Tibial nerve (tissue), 4 donors: Measurements from ENCODE around the gene POGLUT2. TPM values are rescaled to one million over a fixed set of nuclear protein-coding genes. Genes with fewer than 3 reads are reported as not detected.

ENCODE experiments used
- DNase-seq, 2 donors: peaks; one replicate each; pipeline ENCODE4 v3.0.0-alpha.2; 2019; ENCODE audit warnings: low spot score in 2 of 2
- H3K27ac ChIP-seq, 4 donors: fragments of 200-600 bp; sonication (generic) in 3 of 4; one replicate each; pipeline ENCODE4 v1.5.1; 2017 to 2019; ENCODE audit warnings: mild to moderate bottlenecking in 1 of 4
- H3K27me3 ChIP-seq, 2 donors: fragments of 200-600 bp; sonication (generic) in 1 of 2; one replicate each; pipeline versions ENCODE4 v1.5.1 to v1.6.0; 2017 to 2019
- H3K36me3 ChIP-seq, 3 donors: fragments of 200-600 bp; sonication (generic); one replicate each; pipeline ENCODE4 v1.5.1; 2018 to 2019
- H3K4me1 ChIP-seq, 4 donors: fragments of 200-600 bp; sonication (generic) in 3 of 4; one replicate each; pipeline ENCODE4 v1.5.1; 2017 to 2019
- H3K4me3 ChIP-seq, 4 donors: fragments of 200-600 bp; sonication (generic) in 3 of 4; one replicate each; pipeline ENCODE4 v1.5.1; 2017 to 2019; ENCODE audit warnings: mild to moderate bottlenecking in 1 of 4, moderate library complexity in 1 of 4
- H3K9me3 ChIP-seq, 4 donors: fragments of 200-600 bp; sonication (generic) in 3 of 4; one replicate each; pipeline ENCODE4 v1.5.1; 2017 to 2019
- EP300 ChIP-seq, 2 donors: sonication (generic); formaldehyde crosslinking; IDR thresholded peaks; one replicate each; pipeline ENCODE4 v1.6.1; 2017; ENCODE audit warnings: antibody characterized with exemption in 2 of 2, mild to moderate bottlenecking in 1 of 2
- POLR2A ChIP-seq, 2 donors: fragments of 450-650 bp; IDR thresholded peaks; one replicate each; pipeline ENCODE4 v1.6.1; 2017; ENCODE audit warnings: antibody characterized with exemption in 2 of 2, mild to moderate bottlenecking in 2 of 2, moderate library complexity in 2 of 2
- WGBS, 2 donors: methylation state at CpG; one replicate each; pipeline ENCODE4 v1.1.5; 2018; 5-methylcytosine and 5-hydroxymethylcytosine counted together
- total RNA-seq, 4 donors: library from RNA; depleted of rRNA; stranded (reverse); fragments of >200 nt; gene quantifications; one replicate each; pipeline ENCODE4 v1.1.0, GENCODE V29; 2016
- TF ChIP-seq, protein P1 (sequence below), 5 experiments: fragments of 200-600 bp in 3 of 5; fragments of 450-650 bp in 2 of 5; sonication (generic) in 3 of 5; IDR thresholded peaks; one replicate each; pipeline ENCODE4 v1.5.1; 2016 to 2019; ENCODE audit warnings: antibody characterized with exemption in 5 of 5, mild to moderate bottlenecking in 3 of 5, moderate library complexity in 2 of 5

Gene POGLUT2
- total RNA-seq: 1 to 10 TPM; 4.5 to 6.6 (median 6.0) TPM

DNA sequence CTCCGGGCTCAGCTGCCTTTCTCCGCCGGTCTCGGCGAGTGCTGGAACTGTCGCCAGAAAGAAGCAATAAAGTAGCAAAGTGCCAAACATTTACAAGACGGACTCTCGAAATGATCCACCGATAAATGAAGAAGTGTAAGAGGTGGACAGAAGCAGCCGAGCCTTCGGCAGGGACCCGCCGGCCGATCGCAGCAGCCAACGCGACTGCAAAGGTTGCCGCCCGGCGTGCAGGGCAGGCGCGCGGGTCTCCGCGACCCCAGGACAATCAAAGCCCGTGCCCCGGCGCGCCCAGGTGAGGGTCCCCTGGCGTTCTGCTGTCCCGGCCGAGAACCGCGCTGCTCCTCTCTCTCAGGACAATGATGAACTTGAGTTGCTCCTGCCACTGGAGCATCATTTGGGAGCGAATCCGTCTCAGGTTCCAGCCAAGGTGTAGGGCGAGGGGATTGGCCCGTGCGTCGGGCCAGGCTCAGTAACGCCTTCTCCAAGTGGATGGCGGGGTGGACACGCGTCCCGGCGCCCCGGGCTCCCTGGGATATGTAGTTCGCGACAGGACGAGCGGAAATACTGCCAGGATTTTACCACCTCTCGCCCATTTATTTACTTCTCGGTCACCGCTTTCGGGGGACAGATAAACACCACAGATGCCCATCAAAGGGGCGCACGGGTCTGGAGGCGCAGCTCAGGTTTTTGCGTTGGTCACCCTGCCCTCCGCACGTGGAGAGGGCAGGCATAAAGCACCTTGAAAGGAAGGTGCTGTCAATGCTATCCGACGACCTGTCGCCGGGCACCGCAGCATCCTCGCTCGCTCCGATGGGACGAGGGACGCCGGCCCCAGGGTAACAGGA is at the start of gene POGLUT2, which contains the start of gene BIVM:
Gene POGLUT2 (minus strand): TSS at position 396 of the 845 bp plus-strand sequence. CDS start 306 bp downstream, at position 90.
Gene BIVM (plus strand): TSS at position 539 of the 845 bp plus-strand sequence. CDS start 8,149 bp downstream, outside the sequence.
- Histone ChIP-seq H3K36me3 (peaks cover 0 to 8% (median 0%) of the 10 kb centered on the region in 3 donors), H3K27ac (peak within 1 kb of the TSS; percentile 6 to 88 (median 78)), H3K9me3 (no peaks in the 10 kb centered on the region), H3K27me3 (no peaks in the 10 kb centered on the region), H3K4me1 (peaks cover 0 to 31% (median 3%) of the 10 kb centered on the region in 4 donors), H3K4me3 (peak within 1 kb of the TSS; percentile 57 to 98 (median 84))
- peak; percentile 83 to 84 for DNase-seq
- WGBS, 2 donors: 0% methylated on average over 57 to 63 of the region's 72 CpGs
- TF ChIP-seq, protein P1, sequence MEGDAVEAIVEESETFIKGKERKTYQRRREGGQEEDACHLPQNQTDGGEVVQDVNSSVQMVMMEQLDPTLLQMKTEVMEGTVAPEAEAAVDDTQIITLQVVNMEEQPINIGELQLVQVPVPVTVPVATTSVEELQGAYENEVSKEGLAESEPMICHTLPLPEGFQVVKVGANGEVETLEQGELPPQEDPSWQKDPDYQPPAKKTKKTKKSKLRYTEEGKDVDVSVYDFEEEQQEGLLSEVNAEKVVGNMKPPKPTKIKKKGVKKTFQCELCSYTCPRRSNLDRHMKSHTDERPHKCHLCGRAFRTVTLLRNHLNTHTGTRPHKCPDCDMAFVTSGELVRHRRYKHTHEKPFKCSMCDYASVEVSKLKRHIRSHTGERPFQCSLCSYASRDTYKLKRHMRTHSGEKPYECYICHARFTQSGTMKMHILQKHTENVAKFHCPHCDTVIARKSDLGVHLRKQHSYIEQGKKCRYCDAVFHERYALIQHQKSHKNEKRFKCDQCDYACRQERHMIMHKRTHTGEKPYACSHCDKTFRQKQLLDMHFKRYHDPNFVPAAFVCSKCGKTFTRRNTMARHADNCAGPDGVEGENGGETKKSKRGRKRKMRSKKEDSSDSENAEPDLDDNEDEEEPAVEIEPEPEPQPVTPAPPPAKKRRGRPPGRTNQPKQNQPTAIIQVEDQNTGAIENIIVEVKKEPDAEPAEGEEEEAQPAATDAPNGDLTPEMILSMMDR (IDR thresholded peaks at IDR 0.05): peak in 1 of 5 experiments; percentile 16
- TF ChIP-seq POLR2A (IDR thresholded peaks at IDR 0.05): no peak
- TF ChIP-seq EP300 (IDR thresholded peaks at IDR 0.05): peak in 1 of 2 donors; percentile 60

DNA sequence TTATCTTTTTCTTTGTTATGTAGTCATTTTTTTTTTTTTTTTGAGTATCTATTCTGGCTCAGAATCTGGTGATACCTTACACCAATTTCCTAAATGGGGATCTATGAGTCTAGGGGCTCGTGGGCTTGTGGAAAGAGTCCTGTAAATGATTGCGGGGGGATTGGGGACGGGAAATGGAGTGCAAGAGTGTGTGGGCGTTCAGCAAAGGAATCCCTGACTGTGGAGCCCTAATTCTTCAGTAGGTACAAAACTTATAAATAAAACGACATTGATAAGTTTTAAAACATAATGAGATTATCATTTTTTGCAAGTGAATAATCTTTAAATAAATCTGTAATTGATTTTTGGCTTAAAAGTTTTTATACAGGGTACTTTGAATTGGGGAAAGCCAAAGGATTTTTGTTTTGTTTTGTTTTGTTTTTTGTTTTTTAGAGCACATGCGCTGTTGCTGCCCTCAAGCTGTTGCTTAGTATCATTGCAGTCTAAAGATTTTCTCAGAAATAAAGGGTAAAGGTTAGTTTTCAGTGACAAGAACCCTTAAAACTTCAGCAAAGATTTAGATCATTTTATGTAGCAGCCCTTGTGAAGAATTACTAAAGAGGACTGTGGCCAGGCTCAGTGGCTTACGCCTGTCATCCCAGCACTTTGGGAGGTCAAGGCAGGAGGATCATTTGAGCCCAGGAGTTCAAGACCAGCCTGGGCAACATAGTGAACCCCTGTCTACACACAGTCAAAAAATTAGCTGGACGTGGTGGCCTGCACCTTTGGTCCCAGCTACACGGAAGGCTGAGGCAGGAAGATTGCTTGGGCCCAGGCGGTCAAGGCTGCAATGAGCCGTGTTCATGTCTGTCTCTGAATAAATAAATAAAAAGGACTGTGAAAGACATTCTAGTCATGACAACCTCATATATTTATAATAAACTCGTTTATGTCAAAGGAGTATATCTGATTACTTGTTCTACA is 48.8 kb upstream of the POGLUT2 start:
- Histone ChIP-seq H3K4me1 (peaks cover 3 to 48% (median 16%) of the 10 kb centered on the region in 4 donors), H3K36me3 (peaks cover 0 to 3% (median 0%) of the 10 kb centered on the region in 3 donors), H3K4me3 (peak overlapping the region; percentile 74 to 98 (median 86)), H3K27me3 (no peaks in the 10 kb centered on the region), H3K9me3 (no peaks in the 10 kb centered on the region), H3K27ac (peak overlapping the region; percentile 6 to 99 (median 96))
- WGBS, 2 donors: 20 to 21% methylated on average over 12 of the region's 12 CpGs
- no peak for DNase-seq
- TF ChIP-seq, protein P1 (IDR thresholded peaks at IDR 0.05): peak; percentile 51 to 67 (median 62)
- no peak for TF ChIP-seq POLR2A (IDR thresholded peaks at IDR 0.05)
- TF ChIP-seq EP300 (IDR thresholded peaks at IDR 0.05): no peak

DNA sequence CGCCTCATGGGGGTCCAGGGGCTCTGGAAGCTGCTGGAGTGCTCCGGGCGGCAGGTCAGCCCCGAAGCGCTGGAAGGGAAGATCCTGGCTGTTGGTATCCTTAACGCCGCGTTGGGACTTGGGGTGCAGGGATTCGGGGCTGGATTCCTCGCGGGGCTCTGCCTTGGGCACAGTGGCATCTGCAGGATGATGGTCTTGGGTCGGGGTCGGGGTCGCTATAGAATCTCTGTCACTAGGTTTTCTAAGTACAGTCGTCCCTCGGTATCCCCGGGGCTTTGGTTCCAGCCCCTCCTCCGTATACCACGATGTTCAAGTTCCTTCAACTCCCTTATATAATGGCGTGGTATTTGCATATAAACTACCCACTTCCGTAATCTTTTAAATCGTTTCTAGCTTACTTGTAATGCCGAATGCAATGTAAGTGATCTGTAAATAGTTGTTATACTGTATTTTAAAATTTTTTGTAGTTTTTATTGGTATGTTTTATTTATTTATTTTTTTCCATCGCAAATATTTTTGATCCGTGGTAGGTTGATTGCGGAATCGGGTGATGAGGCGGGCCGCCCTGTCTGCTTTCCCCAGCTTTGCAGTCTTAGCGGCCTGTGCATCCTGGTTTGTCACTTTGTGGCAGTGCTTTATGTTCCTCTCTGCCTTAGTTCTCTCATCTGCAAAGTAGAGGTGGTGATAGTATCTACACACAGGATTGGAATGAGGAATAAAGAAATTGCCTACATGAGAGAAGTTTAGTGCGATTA is 47.7 kb upstream of the POGLUT2 start:
- WGBS, 2 donors: 0 to 1% methylated on average over 26 to 29 of the region's 31 CpGs
- TF ChIP-seq, protein P1 (IDR thresholded peaks at IDR 0.05): no peak
- TF ChIP-seq POLR2A (IDR thresholded peaks at IDR 0.05) (no peak), EP300 (IDR thresholded peaks at IDR 0.05) (no peak)
- H3K4me1 ChIP-seq: peaks cover 3 to 48% (median 16%) of the 10 kb centered on the region in 4 donors
- no peaks in the 10 kb centered on the region for H3K9me3 ChIP-seq
- peak overlapping the region; percentile 85 to 99 (median 96) for H3K27ac ChIP-seq
- H3K36me3 ChIP-seq: no peaks in the 10 kb centered on the region
- H3K4me3 ChIP-seq: peak overlapping the region; percentile 74 to 98 (median 86)
- no peak for DNase-seq
- H3K27me3 ChIP-seq: no peaks in the 10 kb centered on the region

DNA sequence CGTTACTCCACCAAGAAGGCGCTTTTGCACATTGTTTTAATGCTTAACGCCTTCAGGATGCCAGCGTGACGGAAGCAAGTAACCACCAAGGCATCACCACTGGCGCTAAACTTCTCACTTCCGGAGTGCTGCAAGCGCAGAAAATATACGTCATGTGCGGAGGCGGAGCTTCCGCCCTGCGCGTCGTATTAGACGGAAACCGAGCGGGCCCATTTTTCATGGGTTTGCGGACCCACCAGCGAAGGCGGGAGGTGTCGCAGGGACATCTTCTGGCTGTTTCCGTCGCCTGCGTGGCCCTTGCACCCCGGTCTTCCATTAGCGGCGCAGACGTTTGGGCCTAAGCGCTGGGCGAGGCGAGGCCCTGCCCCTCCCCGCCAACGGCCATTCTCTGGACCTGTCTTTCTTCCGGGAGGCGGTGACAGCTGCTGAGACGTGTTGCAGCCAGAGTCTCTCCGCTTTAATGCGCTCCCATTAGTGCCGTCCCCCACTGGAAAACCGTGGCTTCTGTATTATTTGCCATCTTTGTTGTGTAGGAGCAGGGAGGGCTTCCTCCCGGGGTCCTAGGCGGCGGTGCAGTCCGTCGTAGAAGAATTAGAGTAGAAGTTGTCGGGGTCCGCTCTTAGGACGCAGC is 47.0 kb upstream of the POGLUT2 start, which contains the start of gene ERCC5:
Gene ERCC5 (plus strand): TSS at position 403 of the 631 bp plus-strand sequence. CDS start 235 bp downstream, outside the sequence.
- TF ChIP-seq POLR2A (IDR thresholded peaks at IDR 0.05): peak; percentile 66 to 75
- TF ChIP-seq, protein P1 (IDR thresholded peaks at IDR 0.05): peak in 2 of 5 experiments; percentile 49
- TF ChIP-seq EP300 (IDR thresholded peaks at IDR 0.05): peak; percentile 91 to 99
- Histone ChIP-seq H3K27ac (peak within 1 kb of the TSS; percentile 85 to 99 (median 96)), H3K36me3 (no peaks in the 10 kb centered on the region), H3K9me3 (no peaks in the 10 kb centered on the region), H3K4me3 (peak within 1 kb of the TSS; percentile 74 to 98 (median 86)), H3K27me3 (no peaks in the 10 kb centered on the region), H3K4me1 (peaks cover 3 to 44% (median 16%) of the 10 kb centered on the region in 4 donors)
- 1% methylated on average over 25 to 32 of the region's 49 CpGs for WGBS, 2 donors
- DNase-seq: peak; percentile 86 to 93
